Adipose tissue (tissue), 3 donors: ENCODE results near the gene PANK4. TPM values are rescaled to one million over a fixed set of nuclear protein-coding genes. Genes with fewer than 3 reads are reported as not detected.
"Not testable (repeated sequence)": the region's sequence is repeated elsewhere in the genome, so short reads cannot be mapped to it uniquely, and the experiment has no call there.

Experiments
- H3K27ac ChIP-seq: one replicate; pipeline ENCODE4 v1.5.1; 2013; ENCODE audit warnings: low read depth, low read length
- WGBS, 3 donors: extraction: QIAGEN DNeasy Blood & Tissue Kit; methylation state at CpG; one replicate each; pipeline ENCODE4 v1.1.7; 2013; 5-methylcytosine and 5-hydroxymethylcytosine counted together
- polyA plus RNA-seq, 3 donors: library from polyadenylated mRNA; stranded (reverse); fragments of 200-250 nt; gene quantifications; one replicate each; pipeline ENCODE4 v1.2.3, GENCODE V29; 2013
- donor health status: healthy with polysubstance abuse.
- donor health status: Bipolar disorder and iron deficiency.
- donor health status: healthy.

PANK4 gene
- polyA plus RNA-seq, 3 donors, result 8.9 to 14.5 (median 10.8) TPM

- WGBS, 3 donors, result 21 to 41% (median 34%) methylated on average over 17 of the region's 17 CpGs
- no peak overlapping the region for H3K27ac ChIP-seq
Observed at GRCh38 chr1:2463396-2463795, 63.0 kb downstream of the PANK4 start.

GRCh38 chr1:2462819-2463218 lies 63.6 kb downstream of the PANK4 start:
- no peak overlapping the region for H3K27ac ChIP-seq
- 40 to 43% (median 41%) methylated on average over 15 of the region's 15 CpGs for WGBS, 3 donors

- 60 to 78% (median 65%) methylated on average over 18 of the region's 18 CpGs for WGBS, 3 donors
- H3K27ac ChIP-seq, result no peak overlapping the region
Observed at GRCh38 chr1:2460996-2461751, 65.2 kb downstream of the PANK4 start.

- 53 to 63% (median 60%) methylated on average over 8 of the region's 8 CpGs for WGBS, 3 donors
- no peak overlapping the region for H3K27ac ChIP-seq
Observed at GRCh38 chr1:2460203-2460602, 66.2 kb downstream of the PANK4 start.

GRCh38 chr1:2459757-2460156 lies 66.6 kb downstream of the PANK4 start:
- no peak overlapping the region for H3K27ac ChIP-seq
- WGBS, 3 donors, result 40 to 47% (median 45%) methylated on average over 23 of the region's 23 CpGs

- WGBS, 3 donors, result 64 to 83% (median 81%) methylated on average over 13 to 16 of the region's 16 CpGs
- H3K27ac ChIP-seq, result not testable (repeated sequence)
Observed at GRCh38 chr1:2459102-2459753, 67.2 kb downstream of the PANK4 start.

- 61 to 80% (median 73%) methylated on average over 18 of the region's 18 CpGs for WGBS, 3 donors
- H3K27ac ChIP-seq, result no peak overlapping the region
Observed at GRCh38 chr1:2458687-2459086, 67.7 kb downstream of the PANK4 start.

Other genes starting within 250 kb of the PANK4 start
- 1 to 10 TPM; 3.1 to 5.3 (median 3.2) TPM for gene MORN1, start 135.0 kb downstream of the PANK4 start, polyA plus RNA-seq
- gene RER1, start 134.8 kb downstream of the PANK4 start, polyA plus RNA-seq, result 10 to 100 TPM; 54.8 to 89.2 (median 59.0) TPM
- gene PEX10, start 114.0 kb downstream of the PANK4 start, polyA plus RNA-seq, result 10 to 100 TPM; 13.8 to 30.2 (median 18.8) TPM
- 1 to 10 TPM in 1 of 3 donors, under 1 TPM in 2; 0.45 to 2.2 (median 0.62) TPM for gene PLCH2, start 50.3 kb downstream of the PANK4 start, polyA plus RNA-seq
- gene HES5, start 3.7 kb upstream of the PANK4 start, polyA plus RNA-seq, result under 1 TPM in 2 of 3 donors, not detected in 1; 0.10 to 0.15 TPM
- gene TNFRSF14, start 29.8 kb upstream of the PANK4 start, polyA plus RNA-seq, result 10 to 100 TPM; 21.8 to 92.2 (median 46.4) TPM
- gene PRXL2B, start 60.2 kb upstream of the PANK4 start, polyA plus RNA-seq, result 1 to 10 TPM; 6.5 to 9.8 (median 8.5) TPM
- gene MMEL1, start 106.4 kb upstream of the PANK4 start, polyA plus RNA-seq, result 1 to 10 TPM; 3.0 to 7.0 (median 3.8) TPM